Smooth muscle cell (in vitro differentiated cells): Measurements from ENCODE around the gene CNGA3. TPM values are rescaled to one million over a fixed set of nuclear protein-coding genes. Genes with fewer than 3 reads are reported as not detected.

ENCODE experiments used
- DNase-seq: peaks from one replicate; lab custom pipeline; 2025; ENCODE audit not compliant: unreplicated experiment; lab: John Stamatoyannopoulos, UW
- H2AFZ ChIP-seq: fragments of 200-600 bp; sonication (generic); 2 replicates; pipeline ENCODE4 v1.6.0; 2016; ENCODE audit warnings: antibody characterized with exemption, low read depth, mild to moderate bottlenecking
- H3F3A ChIP-seq: fragments of 200-600 bp; sonication (generic); 2 replicates; pipeline ENCODE4 v1.6.0; 2017; ENCODE audit warnings: antibody characterized with exemption, low read depth
- H3K27ac ChIP-seq: fragments of 200-600 bp; sonication (generic); 2 replicates; pipeline ENCODE4 v1.5.1; 2016; ENCODE audit warnings: low read depth, mild to moderate bottlenecking
- H3K27me3 ChIP-seq: fragments of 200-600 bp; sonication (generic); 2 replicates; pipeline ENCODE4 v1.6.1; 2016; ENCODE audit warnings: low read depth, mild to moderate bottlenecking
- H3K36me3 ChIP-seq: fragments of 200-600 bp; sonication (generic); 2 replicates; pipeline ENCODE4 v1.5.1; 2016; ENCODE audit warnings: low read depth
- H3K4me1 ChIP-seq: fragments of 200-600 bp; sonication (generic); 2 replicates; pipeline ENCODE4 v1.5.1; 2016; ENCODE audit warnings: low read depth
- H3K4me2 ChIP-seq: fragments of 200-600 bp; sonication (generic); 2 replicates; pipeline ENCODE4 v1.6.0; 2016; ENCODE audit warnings: mild to moderate bottlenecking
- H3K4me3 ChIP-seq: fragments of 200-600 bp; sonication (generic); 2 replicates; pipeline ENCODE4 v1.5.1; 2016; ENCODE audit warnings: mild to moderate bottlenecking
- H3K79me2 ChIP-seq: fragments of 200-600 bp; sonication (generic); 2 replicates; pipeline ENCODE4 v1.6.0; 2016; ENCODE audit warnings: low read depth, mild to moderate bottlenecking
- H3K9ac ChIP-seq: fragments of 200-600 bp; sonication (generic); 2 replicates; pipeline ENCODE4 v1.6.0; 2016; ENCODE audit warnings: low read depth
- H3K9me3 ChIP-seq: fragments of 200-600 bp; sonication (generic); replicated peaks from 2 replicates; pipeline ENCODE4 v1.5.1; 2016; ENCODE audit warnings: low read depth
- H4K20me1 ChIP-seq: fragments of 200-600 bp; sonication (generic); 2 replicates; pipeline ENCODE4 v1.6.0; 2016; ENCODE audit warnings: low read depth
- WGBS: methylation state at CpG from one replicate; pipeline ENCODE4 v1.1.7; 2016; ENCODE audit warnings: low lambda C conversion rate; 5-methylcytosine and 5-hydroxymethylcytosine counted together
- polyA plus RNA-seq: library from polyadenylated mRNA; unstranded; fragments of >200 nt; fragmentation: Nextera tagmentation; extraction: Ambion mirVana; gene quantifications from 2 replicates; pipeline ENCODE4 v1.2.1, GENCODE V29; 2016
- total RNA-seq: library from RNA; depleted of rRNA; stranded (reverse); fragments of >200 nt; gene quantifications from 2 replicates; pipeline ENCODE4 v1.2.3, GENCODE V29; 2014
- TF ChIP-seq, protein P1 (sequence below): fragments of 200-600 bp; sonication (generic); IDR thresholded peaks from 2 replicates; pipeline ENCODE4 v1.5.1; 2017; ENCODE audit warnings: borderline replicate concordance, mild to moderate bottlenecking, antibody characterized with exemption; ENCODE audit not compliant: insufficient read depth, poor library complexity, severe bottlenecking

Gene CNGA3
- total RNA-seq (not detected in 2 replicates), polyA plus RNA-seq (not detected in 2 replicates)

DNA sequence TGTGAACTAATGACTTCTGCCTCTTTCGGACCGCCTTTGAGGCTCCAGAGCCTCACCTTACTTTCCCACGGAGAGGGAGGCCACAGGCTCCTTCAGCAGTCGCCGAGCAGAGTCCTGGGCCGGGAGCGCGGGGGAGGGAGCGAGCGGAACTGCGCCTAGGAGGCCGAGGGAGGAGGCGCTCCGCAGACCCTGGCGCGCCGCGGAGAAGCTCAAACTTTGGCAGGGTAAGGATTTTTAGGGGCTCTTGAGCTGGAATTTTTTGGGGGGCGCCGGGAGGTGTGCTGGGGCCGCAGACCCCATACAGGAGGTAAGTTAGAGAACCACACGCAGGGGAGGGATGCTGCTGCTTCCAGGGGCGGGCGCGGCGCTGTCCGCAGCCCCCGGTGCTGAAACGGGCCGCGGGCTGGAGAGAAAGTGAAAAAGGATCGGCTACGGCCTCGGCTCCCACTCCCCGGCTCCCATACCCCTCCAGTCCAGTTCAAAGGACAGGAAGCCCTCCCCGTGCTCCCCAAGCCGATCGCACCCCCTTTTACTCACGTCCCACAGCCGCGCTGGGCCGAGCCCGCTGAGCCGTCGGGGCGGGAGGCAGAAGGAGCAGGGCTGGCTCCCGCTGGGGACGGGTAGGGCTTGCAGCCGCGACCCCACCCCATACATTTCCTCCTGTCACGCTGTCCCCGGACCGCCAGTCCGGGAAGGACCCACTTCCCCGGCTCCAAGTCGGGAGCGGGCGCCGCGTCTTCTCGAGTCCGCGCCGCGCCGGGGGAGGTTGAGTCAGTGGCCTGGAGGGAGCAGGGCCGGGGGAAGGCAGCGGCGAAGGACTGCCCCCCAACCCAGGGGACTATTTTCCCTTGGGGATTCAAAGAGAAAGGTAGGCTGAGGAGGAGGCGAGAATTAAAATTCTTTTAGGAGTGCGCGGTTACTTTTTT lies at the start of gene CNGA3:
Gene CNGA3 (plus strand): TSS at position 146 of the 926 bp plus-strand sequence. CDS start 23,520 bp downstream, outside the sequence.
- no peaks in the 10 kb centered on the region for H3K79me2 ChIP-seq
- TF ChIP-seq, protein P1, sequence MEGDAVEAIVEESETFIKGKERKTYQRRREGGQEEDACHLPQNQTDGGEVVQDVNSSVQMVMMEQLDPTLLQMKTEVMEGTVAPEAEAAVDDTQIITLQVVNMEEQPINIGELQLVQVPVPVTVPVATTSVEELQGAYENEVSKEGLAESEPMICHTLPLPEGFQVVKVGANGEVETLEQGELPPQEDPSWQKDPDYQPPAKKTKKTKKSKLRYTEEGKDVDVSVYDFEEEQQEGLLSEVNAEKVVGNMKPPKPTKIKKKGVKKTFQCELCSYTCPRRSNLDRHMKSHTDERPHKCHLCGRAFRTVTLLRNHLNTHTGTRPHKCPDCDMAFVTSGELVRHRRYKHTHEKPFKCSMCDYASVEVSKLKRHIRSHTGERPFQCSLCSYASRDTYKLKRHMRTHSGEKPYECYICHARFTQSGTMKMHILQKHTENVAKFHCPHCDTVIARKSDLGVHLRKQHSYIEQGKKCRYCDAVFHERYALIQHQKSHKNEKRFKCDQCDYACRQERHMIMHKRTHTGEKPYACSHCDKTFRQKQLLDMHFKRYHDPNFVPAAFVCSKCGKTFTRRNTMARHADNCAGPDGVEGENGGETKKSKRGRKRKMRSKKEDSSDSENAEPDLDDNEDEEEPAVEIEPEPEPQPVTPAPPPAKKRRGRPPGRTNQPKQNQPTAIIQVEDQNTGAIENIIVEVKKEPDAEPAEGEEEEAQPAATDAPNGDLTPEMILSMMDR, result no peak
- peak within 1 kb of the TSS; percentile 42 for H3K4me3 ChIP-seq
- H2AFZ ChIP-seq, result no peak within 1 kb of the TSS
- DNase-seq, result peak; percentile 3
- peaks cover 81% of the 10 kb centered on the region for H3K27me3 ChIP-seq
- WGBS, result 4% methylated on average over 70 of the region's 72 CpGs
- H3K9me3 ChIP-seq, result no peaks in the 10 kb centered on the region
- H3F3A ChIP-seq, result no peaks in the 10 kb centered on the region
- no peaks in the 10 kb centered on the region for H3K36me3 ChIP-seq
- H3K27ac ChIP-seq, result no peak within 1 kb of the TSS
- no peak within 1 kb of the TSS for H3K9ac ChIP-seq
- H4K20me1 ChIP-seq, result no peaks in the 10 kb centered on the region
- H3K4me2 ChIP-seq, result peak within 1 kb of the TSS; percentile 85
- H3K4me1 ChIP-seq, result peaks cover 8% of the 10 kb centered on the region

DNA sequence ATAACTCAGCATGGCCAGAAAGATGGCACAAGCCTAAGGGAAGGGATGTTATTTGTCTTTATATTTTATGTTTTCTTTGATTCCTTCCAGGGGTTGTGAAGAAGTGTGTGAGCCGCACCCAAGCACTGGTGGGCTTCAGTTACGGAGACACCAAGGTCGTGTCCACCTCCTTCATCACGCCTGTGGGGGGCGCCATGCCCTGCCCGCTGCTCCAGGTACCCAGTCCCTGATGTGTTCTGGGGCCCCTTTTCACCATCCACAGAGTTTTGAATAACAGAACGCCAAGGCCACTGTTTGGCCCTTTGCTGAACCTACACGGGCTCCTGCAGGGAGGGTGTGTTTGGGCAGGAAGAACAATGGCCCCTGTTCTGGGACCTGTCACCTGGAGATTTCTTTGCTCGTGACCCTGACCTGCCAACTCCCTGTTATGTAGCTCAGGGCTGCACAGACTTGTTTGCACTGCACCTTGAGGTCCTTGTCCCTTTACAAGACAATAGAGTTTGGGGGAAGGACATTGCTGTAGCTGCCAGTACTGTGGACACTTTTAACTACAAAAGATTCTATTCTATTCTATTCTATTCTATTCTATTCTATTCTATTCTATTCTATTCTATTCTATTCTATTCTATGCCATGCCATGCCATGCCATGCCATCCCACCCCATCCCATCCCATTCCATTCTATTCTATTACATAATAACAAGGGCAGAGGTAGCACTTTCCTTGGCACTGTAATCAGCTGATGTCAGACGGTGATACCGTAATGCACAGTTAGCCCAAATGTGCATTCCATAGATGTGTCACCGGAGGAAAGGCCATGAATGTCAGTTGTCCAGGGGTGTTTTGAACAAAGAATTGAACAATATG lies 48.2 kb upstream of the CNGA3 start:
- H3K27ac ChIP-seq, result no peak overlapping the region
- no peaks in the 10 kb centered on the region for H3K36me3 ChIP-seq
- H3K4me2 ChIP-seq, result no peak overlapping the region
- TF ChIP-seq, protein P1, result no peak
- H4K20me1 ChIP-seq, result no peaks in the 10 kb centered on the region
- H3K4me3 ChIP-seq, result no peak overlapping the region
- no peaks in the 10 kb centered on the region for H3K9me3 ChIP-seq
- no peaks in the 10 kb centered on the region for H3F3A ChIP-seq
- no peak overlapping the region for H2AFZ ChIP-seq
- WGBS, result 80% methylated on average over 12 of the region's 12 CpGs
- no peaks in the 10 kb centered on the region for H3K79me2 ChIP-seq
- no peak overlapping the region for H3K9ac ChIP-seq
- no peak for DNase-seq
- H3K4me1 ChIP-seq, result peaks cover 7% of the 10 kb centered on the region
- no peaks in the 10 kb centered on the region for H3K27me3 ChIP-seq

- Histone ChIP-seq H3K4me3 (no peak overlapping the region), H3K27ac (no peak overlapping the region), H3K36me3 (no peaks in the 10 kb centered on the region), H3K9me3 (no peaks in the 10 kb centered on the region), H4K20me1 (no peaks in the 10 kb centered on the region), H3K27me3 (no peaks in the 10 kb centered on the region), H3K4me2 (no peak overlapping the region), H3F3A (no peaks in the 10 kb centered on the region), H3K9ac (no peak overlapping the region), H3K79me2 (no peaks in the 10 kb centered on the region), H3K4me1 (peaks cover 7% of the 10 kb centered on the region), H2AFZ (no peak overlapping the region)
- 85% methylated on average over 6 of the region's 6 CpGs for WGBS
- DNase-seq, result no peak
- TF ChIP-seq, protein P1, result no peak
Observed at GRCh38 chr2:98298683-98299164, 47.5 kb upstream of the CNGA3 start.
